Right atrium auricular region (tissue), 2 donors: ENCODE data around the gene GCN1. TPM values are rescaled to one million over a fixed set of nuclear protein-coding genes. Genes with fewer than 3 reads are reported as not detected.

Experiments used
- DNase-seq: peaks from one replicate; pipeline ENCODE4 v3.0.0-alpha.2; 2019; ENCODE audit warnings: low spot score
- H3K27ac ChIP-seq, 2 donors: fragments of 200-600 bp; sonication (generic); 1 replicate in 1 of 2; 2 replicates in 1 of 2; pipeline ENCODE4 v1.5.1; 2016 to 2019
- H3K27me3 ChIP-seq, 2 donors: fragments of 200-600 bp; sonication (generic); one replicate each; pipeline versions ENCODE4 v1.5.1 to v1.6.0; 2017 to 2019
- H3K36me3 ChIP-seq: fragments of 200-600 bp; sonication (generic); one replicate; pipeline ENCODE4 v1.5.1; 2016
- H3K4me1 ChIP-seq, 2 donors: fragments of 200-600 bp; sonication (generic); one replicate each; pipeline versions ENCODE4 v1.5.1 to v1.6.0; 2017 to 2019
- H3K4me3 ChIP-seq, 2 donors: fragments of 200-600 bp; sonication (generic); 1 replicate in 1 of 2; 2 replicates in 1 of 2; pipeline ENCODE4 v1.5.1; 2017 to 2019; ENCODE audit warnings: mild to moderate bottlenecking in 1 of 2, moderate library complexity in 1 of 2
- H3K9me3 ChIP-seq, 2 donors: fragments of 200-600 bp; sonication (generic); one replicate each; pipeline ENCODE4 v1.5.1; 2019
- total RNA-seq, 2 donors: library from RNA; depleted of rRNA; stranded (reverse); fragments of >200 nt; gene quantifications; one replicate each; pipeline ENCODE4 v1.1.0, GENCODE V29; 2016
- TF ChIP-seq, protein P1 (sequence below), 2 donors: fragments of 200-600 bp; sonication (generic); IDR thresholded peaks; one replicate each; pipeline ENCODE4 v1.5.1; 2019; ENCODE audit warnings: antibody characterized with exemption in 2 of 2

Gene GCN1
- total RNA-seq, 2 donors from 2014 or later, result 28.3 to 36.0 TPM

DNA sequence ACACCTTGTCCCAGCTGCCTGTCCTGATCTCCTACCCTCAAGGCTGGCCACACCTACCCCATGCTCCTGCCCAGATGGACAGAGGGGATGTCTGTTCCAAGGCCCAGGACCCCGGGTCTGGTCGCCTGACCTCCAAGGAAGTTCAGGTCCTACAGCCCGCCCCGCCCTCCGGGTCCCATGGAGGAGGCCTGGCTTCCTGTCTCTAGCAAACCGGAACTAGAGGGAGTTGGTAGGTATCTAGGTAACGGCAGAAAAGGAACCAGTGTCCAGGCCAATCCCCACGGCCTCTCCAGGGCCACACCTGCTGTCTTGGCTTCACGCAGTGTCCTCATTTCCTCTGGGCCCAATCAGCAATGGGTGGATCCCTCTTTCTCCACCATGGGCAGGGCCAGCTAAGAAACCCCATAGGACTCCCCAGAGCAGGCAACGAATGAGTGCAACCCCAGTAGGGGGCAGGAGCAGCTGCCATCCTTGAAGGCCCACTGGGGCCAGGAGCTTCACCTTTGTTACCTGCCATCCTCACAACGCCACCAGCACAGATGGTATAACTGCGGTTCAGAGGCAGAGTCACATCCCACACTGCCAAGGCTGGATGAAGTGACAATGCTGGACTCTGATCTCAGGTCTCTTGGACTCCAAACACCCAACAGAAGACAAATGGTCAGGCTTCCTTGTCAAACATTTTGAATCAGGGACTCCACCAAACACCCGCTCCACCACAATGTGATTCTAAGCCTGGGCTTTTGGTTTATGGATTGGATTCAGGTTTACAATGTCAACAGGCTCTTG lies 31.5 kb upstream of the GCN1 start:
- no peak overlapping the region for H3K4me3 ChIP-seq
- no peaks in the 10 kb centered on the region for H3K27me3 ChIP-seq
- peaks cover 0 to 70% of the 10 kb centered on the region in 2 donors for H3K4me1 ChIP-seq
- no peak for DNase-seq
- H3K27ac ChIP-seq, result peak overlapping the region; percentile 64 to 68
- H3K36me3 ChIP-seq, result peaks cover 42% of the 10 kb centered on the region
- TF ChIP-seq, protein P1, sequence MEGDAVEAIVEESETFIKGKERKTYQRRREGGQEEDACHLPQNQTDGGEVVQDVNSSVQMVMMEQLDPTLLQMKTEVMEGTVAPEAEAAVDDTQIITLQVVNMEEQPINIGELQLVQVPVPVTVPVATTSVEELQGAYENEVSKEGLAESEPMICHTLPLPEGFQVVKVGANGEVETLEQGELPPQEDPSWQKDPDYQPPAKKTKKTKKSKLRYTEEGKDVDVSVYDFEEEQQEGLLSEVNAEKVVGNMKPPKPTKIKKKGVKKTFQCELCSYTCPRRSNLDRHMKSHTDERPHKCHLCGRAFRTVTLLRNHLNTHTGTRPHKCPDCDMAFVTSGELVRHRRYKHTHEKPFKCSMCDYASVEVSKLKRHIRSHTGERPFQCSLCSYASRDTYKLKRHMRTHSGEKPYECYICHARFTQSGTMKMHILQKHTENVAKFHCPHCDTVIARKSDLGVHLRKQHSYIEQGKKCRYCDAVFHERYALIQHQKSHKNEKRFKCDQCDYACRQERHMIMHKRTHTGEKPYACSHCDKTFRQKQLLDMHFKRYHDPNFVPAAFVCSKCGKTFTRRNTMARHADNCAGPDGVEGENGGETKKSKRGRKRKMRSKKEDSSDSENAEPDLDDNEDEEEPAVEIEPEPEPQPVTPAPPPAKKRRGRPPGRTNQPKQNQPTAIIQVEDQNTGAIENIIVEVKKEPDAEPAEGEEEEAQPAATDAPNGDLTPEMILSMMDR (IDR thresholded peaks at IDR 0.05), result no peak
- no peaks in the 10 kb centered on the region for H3K9me3 ChIP-seq

DNA sequence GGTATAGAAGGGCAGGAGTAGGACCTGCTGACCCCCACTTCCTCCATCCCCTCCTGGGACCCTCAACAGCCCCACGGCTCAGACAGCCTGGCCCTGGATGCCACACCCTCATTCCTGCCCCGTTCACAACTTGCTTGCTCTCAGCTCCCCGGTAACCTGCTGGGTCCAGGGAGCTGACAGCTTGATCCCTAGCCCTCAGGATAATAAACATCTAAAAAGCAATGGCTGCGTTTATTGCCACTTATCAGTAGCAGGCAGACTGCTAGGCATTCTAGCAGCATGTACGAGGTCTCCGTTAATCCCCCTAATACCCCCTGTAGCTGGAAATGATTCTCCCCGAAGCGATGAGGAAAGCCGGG lies 30.7 kb upstream of the GCN1 start:
- H3K4me1 ChIP-seq, result peaks cover 0 to 61% of the 10 kb centered on the region in 2 donors
- peak overlapping the region; percentile 64 to 68 for H3K27ac ChIP-seq

DNA sequence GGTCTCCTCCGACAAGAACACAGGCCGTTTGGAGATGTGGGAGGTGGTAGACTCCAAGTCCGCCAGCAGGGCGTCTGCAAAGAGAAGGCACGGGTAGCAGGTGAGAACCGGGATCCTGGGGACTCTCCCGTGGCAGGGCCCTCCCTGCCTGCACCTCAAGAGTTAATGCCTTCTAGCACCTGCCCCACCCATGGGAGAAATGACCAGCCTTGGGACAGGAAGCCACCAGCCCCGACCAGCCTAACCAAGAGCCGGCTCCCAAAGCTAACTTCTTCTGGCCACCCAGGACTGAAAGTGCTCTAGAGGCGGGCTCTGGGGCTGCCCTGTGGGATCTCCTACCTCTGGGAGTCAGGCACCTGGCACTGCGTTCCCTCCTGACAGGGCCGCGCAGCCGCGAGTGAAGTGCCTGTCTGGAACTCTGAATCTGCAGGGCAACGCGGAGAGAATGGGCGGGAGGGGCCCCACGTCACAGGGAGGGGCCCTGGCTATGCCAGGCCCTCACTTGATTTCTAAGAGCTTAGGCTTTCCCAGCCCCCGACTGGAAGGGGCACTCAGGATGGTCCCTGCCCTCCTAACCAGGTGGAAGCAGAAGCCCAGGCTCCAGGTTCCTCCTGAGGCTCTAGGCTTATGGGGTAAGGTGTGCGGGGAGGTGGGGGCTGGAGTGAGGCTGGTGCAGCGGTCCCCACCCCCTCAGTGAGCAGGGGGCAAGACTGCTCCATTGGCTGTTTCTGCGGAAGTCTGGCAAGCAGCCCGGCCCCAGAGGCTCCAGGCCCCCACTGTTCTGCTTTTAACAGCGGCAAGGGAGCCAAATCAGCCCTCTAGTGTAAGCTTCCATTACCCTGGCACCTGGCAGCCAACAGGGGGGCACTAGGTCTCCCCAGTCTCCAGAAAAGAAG lies 30.0 kb upstream of the GCN1 start:
- peaks cover 57% of the 10 kb centered on the region for H3K36me3 ChIP-seq
- no peaks in the 10 kb centered on the region for H3K27me3 ChIP-seq
- H3K4me3 ChIP-seq, result peak overlapping the region in 1 of 2 donors; percentile 4
- H3K9me3 ChIP-seq, result no peaks in the 10 kb centered on the region
- peak overlapping the region; percentile 64 to 68 for H3K27ac ChIP-seq
- H3K4me1 ChIP-seq, result peaks cover 0 to 55% of the 10 kb centered on the region in 2 donors
- TF ChIP-seq, protein P1 (IDR thresholded peaks at IDR 0.05), result no peak
- no peak for DNase-seq

More for the DNA sequence above, 30.7 kb upstream of the GCN1 start:
- H3K4me3 ChIP-seq, result peak overlapping the region in 1 of 2 donors; percentile 4
- H3K27me3 ChIP-seq, result no peaks in the 10 kb centered on the region
- DNase-seq, result no peak
- H3K36me3 ChIP-seq, result peaks cover 51% of the 10 kb centered on the region
- no peaks in the 10 kb centered on the region for H3K9me3 ChIP-seq
- TF ChIP-seq, protein P1 (IDR thresholded peaks at IDR 0.05), result no peak

DNA sequence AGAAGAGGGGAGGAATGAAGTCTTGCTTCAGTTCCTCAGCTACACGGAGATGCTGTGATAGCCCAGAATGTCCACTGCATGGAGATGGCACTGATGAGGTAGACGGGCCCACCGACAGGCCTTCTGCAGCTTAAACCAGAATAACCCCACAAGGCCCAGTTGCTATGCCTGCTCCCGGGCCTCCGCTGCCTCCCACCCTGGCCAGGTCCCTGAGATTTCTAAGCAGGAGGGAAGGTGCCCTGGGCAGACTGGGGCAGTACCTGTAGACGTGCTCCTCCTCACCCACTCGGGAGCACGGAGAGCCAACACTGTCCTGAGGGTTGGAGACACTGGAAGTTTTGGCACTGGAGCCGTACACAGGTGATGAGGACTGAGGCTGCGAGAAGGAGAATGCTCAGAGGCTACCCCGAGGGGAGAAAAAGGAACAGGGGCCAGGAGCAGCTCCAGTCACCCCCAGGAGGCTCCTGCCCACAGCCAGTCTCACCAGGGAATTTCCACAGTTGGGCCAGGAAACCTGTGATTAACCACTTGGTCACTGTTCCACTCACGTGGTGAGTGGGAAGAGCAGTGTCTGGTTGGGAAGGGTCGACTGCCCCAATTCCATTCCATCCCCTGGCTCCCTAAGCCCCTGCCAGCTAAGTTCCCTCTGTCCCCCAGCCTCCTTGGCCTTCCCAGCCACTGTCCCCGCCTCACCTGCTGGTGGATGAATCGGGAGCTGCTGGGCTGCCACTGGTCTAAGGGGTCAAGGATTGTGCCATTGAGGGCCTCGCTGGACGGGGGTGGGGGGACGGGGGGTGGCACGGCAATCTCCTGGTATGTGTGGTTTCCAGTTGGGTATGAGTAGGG lies 29.2 kb upstream of the GCN1 start:
- TF ChIP-seq, protein P1 (IDR thresholded peaks at IDR 0.05), result no peak
- Histone ChIP-seq H3K27ac (peak overlapping the region; percentile 64 to 68), H3K4me3 (no peak overlapping the region), H3K36me3 (peaks cover 66% of the 10 kb centered on the region), H3K27me3 (no peaks in the 10 kb centered on the region), H3K9me3 (no peaks in the 10 kb centered on the region), H3K4me1 (peaks cover 0 to 46% of the 10 kb centered on the region in 2 donors)
- no peak for DNase-seq

DNA sequence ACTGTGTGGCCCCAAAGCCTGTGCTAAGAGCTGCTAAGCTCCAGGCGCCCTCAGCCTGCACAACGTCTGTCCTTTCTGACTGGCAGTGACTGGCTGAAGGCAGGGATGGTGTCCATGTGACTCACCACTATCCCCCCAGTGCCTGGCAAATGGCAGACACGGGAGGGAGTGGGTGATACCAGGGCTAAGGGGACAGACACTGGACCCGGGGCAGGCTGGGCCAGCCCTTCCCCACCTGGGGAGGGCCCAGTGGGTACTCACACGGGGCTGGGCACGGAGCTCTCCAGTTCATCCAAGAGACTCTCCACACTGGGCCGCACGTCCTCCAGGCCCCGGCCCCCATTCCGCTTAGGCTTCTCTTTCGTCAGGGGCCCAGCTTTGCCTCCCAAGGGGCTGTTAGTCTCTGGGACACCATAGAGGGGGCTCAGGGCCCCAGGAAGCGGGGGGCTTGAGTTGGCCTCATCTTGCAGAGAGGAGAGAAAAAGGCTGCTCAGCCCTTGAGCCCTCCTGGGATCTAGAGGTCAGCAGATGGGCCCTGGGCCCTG lies 27.8 kb upstream of the GCN1 start:
- no peak overlapping the region for H3K27ac ChIP-seq
- H3K4me3 ChIP-seq, result no peak overlapping the region
- H3K36me3 ChIP-seq, result peaks cover 79% of the 10 kb centered on the region
- DNase-seq, result no peak
- TF ChIP-seq, protein P1 (IDR thresholded peaks at IDR 0.05), result no peak
- no peaks in the 10 kb centered on the region for H3K27me3 ChIP-seq
- H3K9me3 ChIP-seq, result no peaks in the 10 kb centered on the region
- peaks cover 0 to 33% of the 10 kb centered on the region in 2 donors for H3K4me1 ChIP-seq
